Measurements from ENCODE around the gene HSPE1. TPM values are rescaled to one million over a fixed set of nuclear protein-coding genes. Genes with fewer than 3 reads are reported as not detected.

Gene HSPE1
- total and polyA plus RNA-seq, 8 donors, result 27.4 to 218 (median 114) TPM

- Histone ChIP-seq H3K27me3 (no peaks in the 10 kb centered on the region), H3K9me3 (no peaks in the 10 kb centered on the region), H3K4me1 (peaks cover 22 to 39% (median 29%) of the 10 kb centered on the region in 4 donors), H3K4me3 (peak overlapping the region in 2 of 4 donors; percentile 78 to 90), H3K27ac (peak overlapping the region in 3 of 5 donors; percentile 98 to 100 (median 98)), H3K36me3 (peaks cover 3 to 37% (median 24%) of the 10 kb centered on the region in 4 donors)
- DNase-seq, result no peak
- intact Hi-C loops (cut with DNase I; ENCODE audit: low total_unique reads), result no loop called here
- TF ChIP-seq POLR2AphosphoS5 (IDR thresholded peaks at IDR 0.05), result no peak
- TF ChIP-seq POLR2A (IDR thresholded peaks at IDR 0.05), result no peak
- TF ChIP-seq, protein P1, sequence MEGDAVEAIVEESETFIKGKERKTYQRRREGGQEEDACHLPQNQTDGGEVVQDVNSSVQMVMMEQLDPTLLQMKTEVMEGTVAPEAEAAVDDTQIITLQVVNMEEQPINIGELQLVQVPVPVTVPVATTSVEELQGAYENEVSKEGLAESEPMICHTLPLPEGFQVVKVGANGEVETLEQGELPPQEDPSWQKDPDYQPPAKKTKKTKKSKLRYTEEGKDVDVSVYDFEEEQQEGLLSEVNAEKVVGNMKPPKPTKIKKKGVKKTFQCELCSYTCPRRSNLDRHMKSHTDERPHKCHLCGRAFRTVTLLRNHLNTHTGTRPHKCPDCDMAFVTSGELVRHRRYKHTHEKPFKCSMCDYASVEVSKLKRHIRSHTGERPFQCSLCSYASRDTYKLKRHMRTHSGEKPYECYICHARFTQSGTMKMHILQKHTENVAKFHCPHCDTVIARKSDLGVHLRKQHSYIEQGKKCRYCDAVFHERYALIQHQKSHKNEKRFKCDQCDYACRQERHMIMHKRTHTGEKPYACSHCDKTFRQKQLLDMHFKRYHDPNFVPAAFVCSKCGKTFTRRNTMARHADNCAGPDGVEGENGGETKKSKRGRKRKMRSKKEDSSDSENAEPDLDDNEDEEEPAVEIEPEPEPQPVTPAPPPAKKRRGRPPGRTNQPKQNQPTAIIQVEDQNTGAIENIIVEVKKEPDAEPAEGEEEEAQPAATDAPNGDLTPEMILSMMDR (IDR thresholded peaks at IDR 0.05), result no peak
- no peak for TF ChIP-seq EP300 (IDR thresholded peaks at IDR 0.05)
- 45 to 60% (median 50%) methylated on average over 4 of the region's 4 CpGs for WGBS, 5 donors
Measured at GRCh38 chr2:197502685-197503084, 2.5 kb downstream of the HSPE1 start.

DNA sequence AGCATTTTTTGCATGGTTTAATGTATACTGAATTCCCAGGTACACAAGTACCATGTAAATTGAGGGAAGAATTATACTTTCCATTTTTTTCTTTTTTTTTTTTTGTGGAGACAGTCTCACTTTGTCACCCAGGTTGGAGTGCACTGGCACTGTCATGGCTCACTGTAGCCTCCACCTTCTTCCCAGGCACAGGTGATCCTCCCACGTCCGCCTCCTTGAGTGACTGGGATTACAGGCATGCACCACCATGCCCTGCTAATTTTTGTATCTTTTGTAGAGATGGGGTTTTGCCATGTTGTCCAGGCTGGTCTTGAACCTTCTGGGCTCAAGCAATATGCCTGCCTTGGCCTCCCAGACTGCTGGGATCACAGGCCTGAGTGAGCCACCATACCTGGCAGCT, 3.8 kb downstream of the HSPE1 start:
- Histone ChIP-seq H3K36me3 (peaks cover 3 to 41% (median 24%) of the 10 kb centered on the region in 4 donors), H3K4me3 (no peak overlapping the region), H3K27ac (no peak overlapping the region), H3K27me3 (no peaks in the 10 kb centered on the region), H3K4me1 (peaks cover 11 to 27% (median 20%) of the 10 kb centered on the region in 4 donors), H3K9me3 (no peaks in the 10 kb centered on the region)
- TF ChIP-seq, protein P1 (IDR thresholded peaks at IDR 0.05), result no peak
- TF ChIP-seq EP300 (IDR thresholded peaks at IDR 0.05) (no peak), POLR2AphosphoS5 (IDR thresholded peaks at IDR 0.05) (no peak), POLR2A (IDR thresholded peaks at IDR 0.05) (no peak)
- intact Hi-C loops (cut with DNase I; ENCODE audit: low total_unique reads), result no loop called here
- 88 to 98% (median 96%) methylated on average over 2 of the region's 2 CpGs for WGBS, 5 donors
- DNase-seq, result no peak

- Histone ChIP-seq H3K36me3 (peaks cover 3 to 41% (median 24%) of the 10 kb centered on the region in 4 donors), H3K9me3 (no peaks in the 10 kb centered on the region), H3K4me3 (no peak overlapping the region), H3K27me3 (no peaks in the 10 kb centered on the region), H3K27ac (no peak overlapping the region), H3K4me1 (peaks cover 11 to 27% (median 20%) of the 10 kb centered on the region in 4 donors)
- TF ChIP-seq POLR2A (IDR thresholded peaks at IDR 0.05), result no peak
- TF ChIP-seq, protein P1 (IDR thresholded peaks at IDR 0.05), result no peak
- TF ChIP-seq POLR2AphosphoS5 (IDR thresholded peaks at IDR 0.05), result no peak
- TF ChIP-seq EP300 (IDR thresholded peaks at IDR 0.05), result no peak
- intact Hi-C loops (cut with DNase I; ENCODE audit: low total_unique reads), result no loop called here
- no peak for DNase-seq
- WGBS, 5 donors, result 87 to 92% (median 90%) methylated on average over 6 of the region's 6 CpGs
Measured at GRCh38 chr2:197504512-197504911, 4.3 kb downstream of the HSPE1 start.

DNA sequence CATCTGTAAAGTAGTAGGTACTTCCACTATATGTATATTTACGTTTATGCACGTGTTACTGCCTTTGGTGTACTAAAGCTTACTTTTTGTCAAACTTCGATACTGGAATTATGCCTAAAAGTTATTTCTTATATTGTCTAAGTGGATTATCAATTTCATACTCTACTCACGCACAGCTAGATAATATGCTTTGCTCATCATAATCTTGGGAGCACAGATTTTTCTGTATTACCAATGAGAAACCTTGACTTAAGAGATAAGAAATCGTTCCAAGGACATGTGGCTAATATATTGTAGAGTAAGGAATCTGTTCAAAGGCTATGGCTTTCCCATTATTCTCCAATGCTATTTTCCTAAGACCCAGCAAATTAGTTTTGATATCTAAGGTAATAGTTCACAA, 6.5 kb downstream of the HSPE1 start:
- WGBS, 5 donors, result 86 to 91% (median 88%) methylated on average over 5 of the region's 5 CpGs
- Histone ChIP-seq H3K4me3 (no peak overlapping the region), H3K9me3 (no peaks in the 10 kb centered on the region), H3K36me3 (peaks cover 3 to 41% (median 24%) of the 10 kb centered on the region in 4 donors), H3K27me3 (no peaks in the 10 kb centered on the region), H3K4me1 (peaks cover 7 to 16% (median 12%) of the 10 kb centered on the region in 4 donors), H3K27ac (no peak overlapping the region)
- no peak for TF ChIP-seq POLR2AphosphoS5 (IDR thresholded peaks at IDR 0.05)
- no peak for TF ChIP-seq POLR2A (IDR thresholded peaks at IDR 0.05)
- TF ChIP-seq EP300 (IDR thresholded peaks at IDR 0.05), result no peak
- TF ChIP-seq, protein P1 (IDR thresholded peaks at IDR 0.05), result no peak
- intact Hi-C loops (cut with DNase I; ENCODE audit: low total_unique reads), result no loop called here
- DNase-seq, result no peak

All from stomach (tissue), 9 donors.